Stimulated activated CD4-positive, alpha-beta T cell treated with anti-CD3 and anti-CD28 coated beads, TNF-alpha, amount 100 ng/mL, for 48 hours (primary cell): ENCODE measurements around the gene SPNS1.
"Not testable (repeated sequence)": the region's sequence is repeated elsewhere in the genome, so short reads cannot be mapped to it uniquely, and the experiment has no call there.

ENCODE experiments used
- DNase-seq, 3 donors: peaks; one replicate each; pipeline ENCODE4 v3.0.0-alpha.2; 2020; ENCODE audit warnings: low read depth in 3 of 3

Gene SPNS1

GRCh38 chr16:28990375-28991040 is 15.9 kb downstream of the SPNS1 start:
- peak in 2 of 3 donors; percentile 63 to 66 for DNase-seq

- DNase-seq = no peak
Observed at GRCh38 chr16:28991687-28992086, 17.1 kb downstream of the SPNS1 start.

GRCh38 chr16:28992496-28992895 is 17.9 kb downstream of the SPNS1 start:
- no peak for DNase-seq

GRCh38 chr16:28998837-28999236 is 24.3 kb downstream of the SPNS1 start:
- DNase-seq = no peak

- DNase-seq = no peak
Observed at GRCh38 chr16:28999577-28999976, 25.0 kb downstream of the SPNS1 start.

GRCh38 chr16:29000019-29000418 is 25.4 kb downstream of the SPNS1 start:
- DNase-seq = no peak

GRCh38 chr16:29004496-29005139 is 30.0 kb downstream of the SPNS1 start:
- DNase-seq = not testable (repeated sequence)

- peak; percentile 54 to 74 (median 71) for DNase-seq
Observed at GRCh38 chr16:29007730-29008593, 33.4 kb downstream of the SPNS1 start.

GRCh38 chr16:29009050-29009837 is 34.7 kb downstream of the SPNS1 start:
- no peak for DNase-seq

- no peak for DNase-seq
Observed at GRCh38 chr16:29009838-29010166, 35.2 kb downstream of the SPNS1 start.

- no peak for DNase-seq
Observed at GRCh38 chr16:29011112-29011511, 36.5 kb downstream of the SPNS1 start.

- no peak for DNase-seq
Observed at GRCh38 chr16:29011851-29012250, 37.3 kb downstream of the SPNS1 start.

- no peak for DNase-seq
Observed at GRCh38 chr16:29012913-29013553, 38.5 kb downstream of the SPNS1 start.

GRCh38 chr16:29014561-29015069 is 40.0 kb downstream of the SPNS1 start:
- DNase-seq = no peak

GRCh38 chr16:29022196-29022595 is 47.6 kb downstream of the SPNS1 start:
- no peak for DNase-seq

- no peak for DNase-seq
Observed at GRCh38 chr16:29023279-29024277, 49.0 kb downstream of the SPNS1 start.

- no peak for DNase-seq
Observed at GRCh38 chr16:29024278-29024677, 49.7 kb downstream of the SPNS1 start.

GRCh38 chr16:29025218-29025617 is 50.6 kb downstream of the SPNS1 start:
- no peak for DNase-seq

GRCh38 chr16:29025735-29026134 is 51.2 kb downstream of the SPNS1 start:
- no peak for DNase-seq
